HepG2 (cell line): ENCODE data around the gene AKR1A1. TPM values are rescaled to one million over a fixed set of nuclear protein-coding genes. Genes with fewer than 3 reads are reported as not detected.
A peak's percentile ranks its signal among the peaks of the same experiment; 100 is the strongest.

Source experiments
- DPF2 ChIP-seq: sonication (generic); formaldehyde crosslinking; IDR thresholded peaks from 2 replicates; pipeline ENCODE4 v1.4.0; 2020; ENCODE audit warnings: mild to moderate bottlenecking, low read depth, missing genetic modification reagents, borderline replicate concordance
- HOXA7 ChIP-seq: sonication (generic); formaldehyde crosslinking; IDR thresholded peaks from 2 replicates; pipeline ENCODE4 v1.8.1; 2022; ENCODE audit warnings: mild to moderate bottlenecking, missing genetic modification reagents, moderate library complexity
- KLF11 ChIP-seq: IDR thresholded peaks from 2 replicates; pipeline ENCODE4 v1.6.1; 2016; ENCODE audit warnings: missing compliant biosample characterization
- NCOA5 ChIP-seq: sonication (generic); formaldehyde crosslinking; IDR thresholded peaks from 2 replicates; pipeline ENCODE4 v1.4.0; 2020; ENCODE audit warnings: missing genetic modification reagents
- ZNF274 ChIP-seq: sonication (generic); formaldehyde crosslinking; IDR thresholded peaks from 2 replicates; pipeline ENCODE4 v1.5.1; 2020; ENCODE audit warnings: mild to moderate bottlenecking, missing genetic modification reagents
- ZNF720 ChIP-seq: sonication (generic); formaldehyde crosslinking; IDR thresholded peaks from 2 replicates; pipeline ENCODE4 v1.4.0; 2020; ENCODE audit warnings: missing genetic modification reagents
- polyA plus RNA-seq, 8 experiments: library from polyadenylated mRNA; depleted of rRNA in 3 of 8; stranded (reverse) in 7 of 8; unstranded in 1 of 8; fragments of >200 nt; fragmentation: Illumina TruSeq in 4 of 8; extraction: Trizol in 4 of 8; gene quantifications; 2 replicates each; pipeline versions ENCODE4 v1.2.1 to v1.2.3, GENCODE V29; 2011 to 2016; ENCODE audit warnings: low read depth in 4 of 8, missing spikeins in 1 of 8, mixed read lengths in 1 of 8; ENCODE audit not compliant: insufficient read depth in 1 of 8
- total RNA-seq, 5 experiments: library from RNA; depleted of rRNA; stranded (reverse); fragments of >200 nt; fragmentation: Illumina TruSeq; extraction: Trizol; gene quantifications; 2 replicates each; pipeline ENCODE4 v1.2.3, GENCODE V29; 2016; ENCODE audit warnings: low read depth in 1 of 5
- TF ChIP-seq, protein P1 (sequence below): sonication (generic); formaldehyde crosslinking; IDR thresholded peaks from 2 replicates; pipeline ENCODE4 v1.4.0; 2020; ENCODE audit warnings: missing genetic modification reagents
- TF ChIP-seq, protein P2 (sequence below): sonication (generic); formaldehyde crosslinking; IDR thresholded peaks from 2 replicates; pipeline ENCODE4 v1.5.0; 2020; ENCODE audit warnings: mild to moderate bottlenecking, missing genetic modification reagents, borderline replicate concordance
- TF ChIP-seq, protein P3 (sequence below): sonication (generic); formaldehyde crosslinking; IDR thresholded peaks from 2 replicates; pipeline ENCODE4 v1.5.0; 2020; ENCODE audit warnings: mild to moderate bottlenecking, missing genetic modification reagents
- TF ChIP-seq, protein P4 (sequence below): sonication (generic); formaldehyde crosslinking; IDR thresholded peaks from 2 replicates; pipeline ENCODE4 v1.4.0; 2020; ENCODE audit warnings: mild to moderate bottlenecking, low read depth, missing genetic modification reagents
- TF ChIP-seq, protein P5 (sequence below): sonication (generic); formaldehyde crosslinking; IDR thresholded peaks from 2 replicates; pipeline ENCODE4 v1.5.0; 2020; ENCODE audit warnings: missing genetic modification reagents

Gene AKR1A1
- total and polyA plus RNA-seq, 2 of the 13 experiments (the other 11 are each of a cell fraction or from before 2014, with no cell fraction given) = 181 to 217 TPM

DNA sequence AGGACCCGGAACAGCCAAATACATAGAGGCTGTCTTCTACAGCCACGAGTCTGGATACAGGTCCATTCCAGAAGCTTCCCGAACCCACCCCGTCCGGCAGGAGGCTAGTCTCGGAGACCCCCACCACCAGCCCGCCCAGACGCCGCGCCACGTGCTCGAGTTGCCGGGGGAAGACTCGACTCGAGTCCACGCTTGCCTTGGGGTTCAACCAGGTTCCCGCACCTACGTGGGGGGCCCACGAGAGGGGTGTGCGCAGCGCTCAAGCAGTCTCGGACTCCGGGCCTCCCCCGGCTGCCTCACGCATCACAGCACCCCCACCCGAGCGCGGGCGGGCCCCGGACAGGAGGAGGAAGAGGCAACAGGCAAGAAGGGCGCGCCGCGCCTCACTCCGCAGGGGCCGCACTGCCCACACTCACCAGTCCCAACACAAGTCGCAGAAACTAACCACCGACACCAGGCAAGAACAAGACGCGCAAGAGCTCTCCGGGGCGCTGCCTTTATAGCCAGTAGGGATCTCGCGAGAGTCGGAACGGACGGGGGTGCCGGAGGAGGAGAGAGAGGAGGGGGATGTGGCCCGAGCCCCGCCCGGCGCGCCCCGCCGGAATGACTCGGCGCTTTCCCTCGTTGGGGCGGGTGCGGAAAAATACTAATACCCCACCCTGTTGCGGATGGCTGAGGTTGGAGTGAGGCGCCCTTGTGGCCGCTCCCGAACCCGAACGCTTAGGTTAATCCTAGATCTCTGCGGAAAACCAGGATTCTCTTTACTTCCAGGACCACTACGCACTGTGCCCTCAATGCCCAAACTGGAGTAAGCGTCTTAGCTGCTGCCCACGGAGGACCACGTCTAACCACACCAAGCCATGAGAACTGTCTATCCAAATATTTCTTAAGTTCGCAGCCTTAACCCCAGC, 29.0 kb upstream of the AKR1A1 start, which contains the start of gene PRDX1 (continued):
- peak; percentile 50; the same call in 1 of the 2 replicates for TF ChIP-seq HOXA7 (CRISPR knock-in tag)
- TF ChIP-seq, protein P1, sequence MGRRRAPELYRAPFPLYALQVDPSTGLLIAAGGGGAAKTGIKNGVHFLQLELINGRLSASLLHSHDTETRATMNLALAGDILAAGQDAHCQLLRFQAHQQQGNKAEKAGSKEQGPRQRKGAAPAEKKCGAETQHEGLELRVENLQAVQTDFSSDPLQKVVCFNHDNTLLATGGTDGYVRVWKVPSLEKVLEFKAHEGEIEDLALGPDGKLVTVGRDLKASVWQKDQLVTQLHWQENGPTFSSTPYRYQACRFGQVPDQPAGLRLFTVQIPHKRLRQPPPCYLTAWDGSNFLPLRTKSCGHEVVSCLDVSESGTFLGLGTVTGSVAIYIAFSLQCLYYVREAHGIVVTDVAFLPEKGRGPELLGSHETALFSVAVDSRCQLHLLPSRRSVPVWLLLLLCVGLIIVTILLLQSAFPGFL (CRISPR knock-in tag) = peak; percentile 90
- TF ChIP-seq, protein P2, sequence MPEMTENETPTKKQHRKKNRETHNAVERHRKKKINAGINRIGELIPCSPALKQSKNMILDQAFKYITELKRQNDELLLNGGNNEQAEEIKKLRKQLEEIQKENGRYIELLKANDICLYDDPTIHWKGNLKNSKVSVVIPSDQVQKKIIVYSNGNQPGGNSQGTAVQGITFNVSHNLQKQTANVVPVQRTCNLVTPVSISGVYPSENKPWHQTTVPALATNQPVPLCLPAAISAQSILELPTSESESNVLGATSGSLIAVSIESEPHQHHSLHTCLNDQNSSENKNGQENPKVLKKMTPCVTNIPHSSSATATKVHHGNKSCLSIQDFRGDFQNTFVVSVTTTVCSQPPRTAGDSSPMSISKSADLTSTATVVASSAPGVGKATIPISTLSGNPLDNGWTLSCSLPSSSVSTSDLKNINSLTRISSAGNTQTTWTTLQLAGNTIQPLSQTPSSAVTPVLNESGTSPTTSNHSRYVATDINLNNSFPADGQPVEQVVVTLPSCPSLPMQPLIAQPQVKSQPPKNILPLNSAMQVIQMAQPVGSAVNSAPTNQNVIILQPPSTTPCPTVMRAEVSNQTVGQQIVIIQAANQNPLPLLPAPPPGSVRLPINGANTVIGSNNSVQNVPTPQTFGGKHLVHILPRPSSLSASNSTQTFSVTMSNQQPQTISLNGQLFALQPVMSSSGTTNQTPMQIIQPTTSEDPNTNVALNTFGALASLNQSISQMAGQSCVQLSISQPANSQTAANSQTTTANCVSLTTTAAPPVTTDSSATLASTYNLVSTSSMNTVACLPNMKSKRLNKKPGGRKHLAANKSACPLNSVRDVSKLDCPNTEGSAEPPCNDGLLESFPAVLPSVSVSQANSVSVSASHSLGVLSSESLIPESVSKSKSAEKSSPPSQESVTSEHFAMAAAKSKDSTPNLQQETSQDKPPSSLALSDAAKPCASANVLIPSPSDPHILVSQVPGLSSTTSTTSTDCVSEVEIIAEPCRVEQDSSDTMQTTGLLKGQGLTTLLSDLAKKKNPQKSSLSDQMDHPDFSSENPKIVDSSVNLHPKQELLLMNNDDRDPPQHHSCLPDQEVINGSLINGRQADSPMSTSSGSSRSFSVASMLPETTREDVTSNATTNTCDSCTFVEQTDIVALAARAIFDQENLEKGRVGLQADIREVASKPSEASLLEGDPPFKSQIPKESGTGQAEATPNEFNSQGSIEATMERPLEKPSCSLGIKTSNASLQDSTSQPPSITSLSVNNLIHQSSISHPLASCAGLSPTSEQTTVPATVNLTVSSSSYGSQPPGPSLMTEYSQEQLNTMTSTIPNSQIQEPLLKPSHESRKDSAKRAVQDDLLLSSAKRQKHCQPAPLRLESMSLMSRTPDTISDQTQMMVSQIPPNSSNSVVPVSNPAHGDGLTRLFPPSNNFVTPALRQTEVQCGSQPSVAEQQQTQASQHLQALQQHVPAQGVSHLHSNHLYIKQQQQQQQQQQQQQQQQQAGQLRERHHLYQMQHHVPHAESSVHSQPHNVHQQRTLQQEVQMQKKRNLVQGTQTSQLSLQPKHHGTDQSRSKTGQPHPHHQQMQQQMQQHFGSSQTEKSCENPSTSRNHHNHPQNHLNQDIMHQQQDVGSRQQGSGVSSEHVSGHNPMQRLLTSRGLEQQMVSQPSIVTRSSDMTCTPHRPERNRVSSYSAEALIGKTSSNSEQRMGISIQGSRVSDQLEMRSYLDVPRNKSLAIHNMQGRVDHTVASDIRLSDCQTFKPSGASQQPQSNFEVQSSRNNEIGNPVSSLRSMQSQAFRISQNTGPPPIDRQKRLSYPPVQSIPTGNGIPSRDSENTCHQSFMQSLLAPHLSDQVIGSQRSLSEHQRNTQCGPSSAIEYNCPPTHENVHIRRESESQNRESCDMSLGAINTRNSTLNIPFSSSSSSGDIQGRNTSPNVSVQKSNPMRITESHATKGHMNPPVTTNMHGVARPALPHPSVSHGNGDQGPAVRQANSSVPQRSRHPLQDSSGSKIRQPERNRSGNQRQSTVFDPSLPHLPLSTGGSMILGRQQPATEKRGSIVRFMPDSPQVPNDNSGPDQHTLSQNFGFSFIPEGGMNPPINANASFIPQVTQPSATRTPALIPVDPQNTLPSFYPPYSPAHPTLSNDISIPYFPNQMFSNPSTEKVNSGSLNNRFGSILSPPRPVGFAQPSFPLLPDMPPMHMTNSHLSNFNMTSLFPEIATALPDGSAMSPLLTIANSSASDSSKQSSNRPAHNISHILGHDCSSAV (CRISPR knock-in tag) = no peak
- TF ChIP-seq KLF11 = peak; percentile 99
- peak; percentile 40; the same call in 1 of the 2 replicates for TF ChIP-seq DPF2 (CRISPR knock-in tag)
- TF ChIP-seq, protein P3, sequence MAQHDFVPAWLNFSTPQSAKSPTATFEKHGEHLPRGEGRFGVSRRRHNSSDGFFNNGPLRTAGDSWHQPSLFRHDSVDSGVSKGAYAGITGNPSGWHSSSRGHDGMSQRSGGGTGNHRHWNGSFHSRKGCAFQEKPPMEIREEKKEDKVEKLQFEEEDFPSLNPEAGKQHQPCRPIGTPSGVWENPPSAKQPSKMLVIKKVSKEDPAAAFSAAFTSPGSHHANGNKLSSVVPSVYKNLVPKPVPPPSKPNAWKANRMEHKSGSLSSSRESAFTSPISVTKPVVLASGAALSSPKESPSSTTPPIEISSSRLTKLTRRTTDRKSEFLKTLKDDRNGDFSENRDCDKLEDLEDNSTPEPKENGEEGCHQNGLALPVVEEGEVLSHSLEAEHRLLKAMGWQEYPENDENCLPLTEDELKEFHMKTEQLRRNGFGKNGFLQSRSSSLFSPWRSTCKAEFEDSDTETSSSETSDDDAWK (CRISPR knock-in tag) = no peak
- TF ChIP-seq ZNF720 (CRISPR knock-in tag) = 0 out of 2 replicates have a peak, but pooled peaks have one; percentile 32
- TF ChIP-seq, protein P4, sequence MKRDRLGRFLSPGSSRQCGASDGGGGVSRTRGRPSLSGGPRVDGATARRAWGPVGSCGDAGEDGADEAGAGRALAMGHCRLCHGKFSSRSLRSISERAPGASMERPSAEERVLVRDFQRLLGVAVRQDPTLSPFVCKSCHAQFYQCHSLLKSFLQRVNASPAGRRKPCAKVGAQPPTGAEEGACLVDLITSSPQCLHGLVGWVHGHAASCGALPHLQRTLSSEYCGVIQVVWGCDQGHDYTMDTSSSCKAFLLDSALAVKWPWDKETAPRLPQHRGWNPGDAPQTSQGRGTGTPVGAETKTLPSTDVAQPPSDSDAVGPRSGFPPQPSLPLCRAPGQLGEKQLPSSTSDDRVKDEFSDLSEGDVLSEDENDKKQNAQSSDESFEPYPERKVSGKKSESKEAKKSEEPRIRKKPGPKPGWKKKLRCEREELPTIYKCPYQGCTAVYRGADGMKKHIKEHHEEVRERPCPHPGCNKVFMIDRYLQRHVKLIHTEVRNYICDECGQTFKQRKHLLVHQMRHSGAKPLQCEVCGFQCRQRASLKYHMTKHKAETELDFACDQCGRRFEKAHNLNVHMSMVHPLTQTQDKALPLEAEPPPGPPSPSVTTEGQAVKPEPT (CRISPR knock-in tag) = peak; percentile 85; the same call in 1 of the 2 replicates
- TF ChIP-seq, protein P5, sequence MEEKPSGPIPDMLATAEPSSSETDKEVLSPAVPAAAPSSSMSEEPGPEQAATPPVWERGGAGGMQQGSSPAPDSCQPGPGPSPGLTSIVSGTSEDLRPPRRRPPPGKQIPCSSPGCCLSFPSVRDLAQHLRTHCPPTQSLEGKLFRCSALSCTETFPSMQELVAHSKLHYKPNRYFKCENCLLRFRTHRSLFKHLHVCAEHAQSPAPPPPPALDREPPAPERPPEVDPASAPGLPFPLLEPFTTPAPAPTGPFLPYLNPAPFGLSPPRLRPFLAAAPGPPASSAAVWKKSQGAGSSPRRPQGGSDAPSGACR = peak; percentile 28; the same call in 1 of the 2 replicates
- TF ChIP-seq NCOA5 = no peak
- peak; percentile 76; the same call in 1 of the 2 replicates for TF ChIP-seq ZNF274 (CRISPR knock-in tag)
